Fibroblast of skin of right biceps (primary cell): ENCODE data around the gene C1S.

Experiments
- DNase-seq: peaks from one replicate; pipeline ENCODE4 v3.0.0-alpha.2; 2013

The C1S gene

GRCh38 chr12:7079826-7080125 is 19.3 kb downstream of the C1S start:
- DNase-seq = peak; percentile 62

DNA sequence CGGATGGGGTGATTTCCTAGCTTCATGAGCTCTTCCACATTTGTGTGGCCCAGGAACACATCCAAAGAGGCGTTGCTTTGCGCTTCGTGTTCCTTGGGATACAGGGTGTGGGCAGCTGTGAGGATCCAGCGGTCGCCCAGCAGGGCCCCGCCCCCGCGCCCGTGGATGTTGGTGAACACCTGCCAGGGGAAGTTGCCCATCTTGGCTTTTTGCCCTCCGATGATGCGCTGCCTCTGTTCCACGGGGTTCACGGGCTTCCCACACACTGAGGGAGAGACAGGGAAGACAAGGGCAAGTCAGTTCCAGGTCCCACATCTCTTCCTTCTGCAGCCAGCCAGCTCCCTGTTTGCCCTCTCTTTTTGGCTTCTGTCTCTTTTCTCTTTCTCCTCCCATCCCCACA is 20.5 kb downstream of the C1S start:
- no peak for DNase-seq

DNA sequence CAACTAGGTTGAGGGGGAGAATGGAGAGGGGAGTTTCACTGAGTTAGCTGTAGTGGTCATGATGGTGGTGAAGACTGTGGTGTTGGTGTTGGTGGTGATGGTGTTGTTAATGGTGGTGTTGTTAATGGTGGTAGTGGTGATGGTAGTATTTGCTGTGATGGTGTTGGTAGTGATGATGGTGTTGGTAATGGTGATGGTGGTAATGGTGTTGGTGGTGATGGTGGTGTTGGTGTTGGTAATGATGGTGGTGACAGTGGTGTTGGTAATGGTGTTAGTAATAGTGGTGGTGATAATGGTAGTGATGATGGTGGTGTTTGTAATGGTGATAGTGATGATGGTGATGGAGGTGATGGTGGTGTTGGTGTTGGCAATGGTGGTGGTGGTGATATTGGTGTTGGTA is 22.6 kb downstream of the C1S start:
- no peak for DNase-seq

DNA sequence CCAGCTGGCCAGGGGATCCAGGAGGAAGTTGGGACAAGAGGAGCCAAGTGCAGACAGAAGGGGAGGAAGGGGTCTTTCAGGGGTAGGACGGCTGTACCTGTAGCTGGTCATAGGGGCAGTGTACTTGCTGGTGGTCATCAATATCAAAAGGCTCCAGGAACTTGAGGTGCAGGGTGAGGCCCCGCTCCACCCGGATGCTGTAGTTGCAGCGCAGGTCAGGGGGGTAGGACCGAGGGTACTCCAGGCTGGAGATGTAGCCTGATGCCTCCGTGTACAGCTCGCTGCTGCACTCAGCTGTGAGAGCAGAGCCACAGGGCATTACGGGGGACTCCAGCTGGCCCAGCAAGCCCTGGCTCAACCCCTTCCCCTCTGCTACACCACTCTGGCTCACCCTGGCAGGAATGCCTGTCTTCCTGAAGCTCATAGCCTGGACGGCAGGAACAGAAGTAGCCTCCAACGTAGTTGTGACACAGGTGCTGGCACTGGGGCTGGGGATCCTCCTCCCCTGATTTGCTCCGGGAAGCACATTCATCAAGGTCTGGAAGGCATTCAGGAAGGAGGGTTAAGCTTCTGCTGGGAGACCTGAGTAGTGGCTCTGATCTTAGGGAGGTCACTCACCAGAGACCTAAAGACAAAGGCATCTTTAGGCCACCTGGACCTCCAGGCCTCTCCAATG is 28.8 kb downstream of the C1S start:
- no peak for DNase-seq

GRCh38 chr12:7090222-7090998 is 29.9 kb downstream of the C1S start:
- DNase-seq = no peak

GRCh38 chr12:7091171-7091570 is 30.7 kb downstream of the C1S start:
- no peak for DNase-seq

- no peak for DNase-seq
Observed at GRCh38 chr12:7091660-7092228, 31.2 kb downstream of the C1S start.

DNA sequence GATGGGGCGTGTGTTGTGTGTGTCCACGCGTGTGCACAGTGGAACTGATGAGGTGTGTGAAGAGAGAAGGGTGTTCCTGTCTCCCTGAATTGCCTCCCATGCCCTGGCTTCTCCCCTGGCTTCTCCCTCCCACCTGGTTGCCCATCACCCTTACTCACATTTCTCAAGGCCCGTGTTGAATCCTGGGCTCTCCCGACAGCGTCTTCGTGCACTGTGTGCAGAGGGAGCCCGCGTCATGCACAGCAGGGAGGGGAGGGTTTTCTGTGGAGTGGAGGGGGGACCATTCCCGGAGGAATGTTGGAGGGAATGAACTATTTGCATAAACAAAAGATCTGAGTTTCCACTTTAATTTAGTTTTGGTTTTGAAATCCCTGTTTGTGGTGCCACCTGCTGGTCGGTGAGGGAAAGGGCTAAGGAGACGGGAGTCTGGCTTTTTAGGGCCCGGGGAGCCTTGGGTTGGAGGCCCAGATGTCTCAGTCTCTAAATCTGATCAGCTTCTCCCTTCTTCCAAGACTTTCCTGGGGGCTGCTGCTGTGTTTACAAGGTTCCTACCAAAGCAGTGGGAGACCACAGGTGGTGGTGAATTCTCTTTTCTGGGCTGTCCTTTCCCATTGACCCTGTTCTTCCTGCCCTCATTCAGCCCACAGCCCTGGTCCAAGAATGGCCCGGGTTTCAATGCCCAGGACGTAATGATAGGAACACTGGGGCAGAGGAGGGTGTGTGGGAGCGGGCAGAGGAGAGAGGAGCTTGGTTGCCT is 31.9 kb downstream of the C1S start, which contains the start of gene C1R:
TSS of gene C1R (minus strand) at position 217 of the 757 bp plus-strand sequence. CDS start at position 160, 57 bp downstream.
- peak; percentile 94 for DNase-seq

GRCh38 chr12:7092986-7093460 is 32.5 kb downstream of the C1S start:
- DNase-seq = no peak

DNA sequence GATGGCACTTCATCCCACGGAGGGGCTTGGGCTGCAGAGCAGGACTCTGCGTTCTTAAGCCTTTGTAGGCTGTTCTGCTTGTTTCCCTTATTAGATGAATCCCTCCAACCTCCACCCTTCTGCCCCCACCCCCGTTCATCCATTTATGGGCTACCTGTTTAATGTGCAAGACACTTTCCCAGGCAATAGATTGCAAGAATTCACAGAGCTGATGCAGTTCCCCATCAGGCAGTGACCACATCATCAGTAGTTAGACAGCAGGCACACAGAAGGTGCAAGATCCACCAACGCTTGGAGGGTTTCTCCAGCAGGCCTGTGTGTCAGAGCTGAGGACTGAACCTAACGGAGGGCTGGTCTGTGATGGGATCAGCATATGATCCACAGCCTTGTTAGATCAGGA is 33.0 kb downstream of the C1S start:
- no peak for DNase-seq

GRCh38 chr12:7093892-7094291 is 33.4 kb downstream of the C1S start:
- DNase-seq = peak; percentile 40

- no peak for DNase-seq
Observed at GRCh38 chr12:7096006-7096932, 35.8 kb downstream of the C1S start.

DNA sequence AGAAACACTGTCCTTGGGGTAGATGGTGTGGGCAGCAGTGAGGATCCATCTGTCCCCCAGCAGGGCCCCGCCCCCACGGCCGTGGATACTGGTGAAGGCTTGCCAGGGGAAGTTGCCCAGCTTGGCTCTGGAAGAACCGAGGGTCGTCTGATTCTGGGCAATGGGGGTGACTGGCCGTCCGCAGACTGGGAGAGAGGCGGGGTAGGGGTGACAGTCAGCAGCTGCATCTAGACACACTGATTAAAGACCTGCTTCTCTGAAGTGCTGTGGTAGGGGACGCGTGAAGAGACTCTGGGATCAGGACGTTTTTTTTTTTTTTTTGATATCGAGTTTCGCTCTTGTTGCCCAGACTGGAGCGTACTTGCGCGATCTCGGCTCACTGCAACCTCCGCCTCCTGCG is 36.5 kb downstream of the C1S start:
- DNase-seq = no peak

GRCh38 chr12:7099290-7099996 is 38.9 kb downstream of the C1S start:
- DNase-seq = no peak

DNA sequence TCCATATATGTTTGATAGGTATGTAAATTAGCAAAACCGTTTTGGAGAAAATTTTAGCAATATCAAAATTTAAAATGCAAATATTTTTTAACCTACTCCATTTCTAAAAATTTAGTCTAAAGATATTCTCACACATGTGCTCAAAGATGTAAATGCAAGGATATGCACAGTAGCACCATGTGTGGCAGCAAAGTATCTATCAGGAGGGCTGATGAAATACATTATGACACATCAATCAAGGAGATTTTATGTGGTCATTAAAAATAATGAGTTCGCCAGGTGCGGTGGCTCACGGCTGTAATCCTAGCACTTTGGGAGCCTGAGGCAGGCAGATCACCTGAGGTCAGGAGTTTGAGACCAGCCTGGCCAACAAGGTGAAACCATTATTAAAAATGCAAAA is 39.7 kb downstream of the C1S start:
- no peak for DNase-seq

GRCh38 chr12:7101047-7101693 is 40.7 kb downstream of the C1S start:
- DNase-seq = no peak

GRCh38 chr12:7101694-7102131 is 41.2 kb downstream of the C1S start:
- DNase-seq = no peak

GRCh38 chr12:7102582-7102981 is 42.1 kb downstream of the C1S start:
- DNase-seq = no peak

DNA sequence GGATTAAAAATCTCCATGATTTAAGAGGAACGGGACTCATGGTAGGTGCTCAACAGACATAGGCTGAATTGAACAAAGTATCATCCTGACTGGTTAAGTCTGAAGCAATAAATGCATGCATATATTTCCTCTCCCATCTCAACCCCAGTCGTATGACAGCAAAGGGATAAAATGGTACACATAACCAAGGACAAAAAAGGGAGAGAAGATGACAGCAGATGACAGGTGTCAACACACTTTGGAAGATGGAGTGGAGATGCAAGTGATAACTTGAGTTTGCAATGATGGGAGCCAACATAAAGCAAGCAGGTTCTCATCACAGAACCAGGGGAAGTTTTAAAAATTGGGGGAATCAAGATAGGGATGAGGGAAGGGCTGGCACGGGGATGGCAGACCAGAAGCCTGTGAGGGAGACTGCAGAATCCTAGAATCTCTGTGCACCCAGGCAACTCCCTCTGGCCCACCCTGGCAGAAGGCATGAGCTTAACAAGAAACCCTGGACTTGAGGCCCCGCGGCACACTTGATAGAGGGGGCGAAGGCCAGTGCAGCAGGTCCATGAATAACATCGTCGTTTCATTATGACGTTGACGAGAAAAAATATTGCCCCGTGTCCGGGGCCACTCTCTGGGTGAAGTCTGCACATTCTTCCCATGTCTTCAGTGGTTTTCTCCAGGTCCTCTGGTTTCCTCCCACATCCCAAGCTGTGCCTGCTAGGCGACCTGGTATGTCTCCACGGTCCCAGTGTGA is 43.5 kb downstream of the C1S start:
- no peak for DNase-seq

- DNase-seq = no peak
Observed at GRCh38 chr12:7106082-7106481, 45.6 kb downstream of the C1S start.
